H1 (cell line): Measurements from ENCODE around the gene PLPPR1. TPM values are rescaled to one million over a fixed set of nuclear protein-coding genes. Genes with fewer than 3 reads are reported as not detected.

Source experiments
- CTCF ChIA-PET: fragments of 300-600 bp; sonication (Branson Sonifier 250); formaldehyde crosslinking; loops from one replicate; lab custom pipeline; 2021; ENCODE audit not compliant: partially characterized antibody; lab: Charles Lee
- POLR2A ChIA-PET: fragments of 300-600 bp; sonication (Branson Sonifier 250); formaldehyde crosslinking; loops from one replicate; lab custom pipeline; 2021; ENCODE audit warnings: inconsistent platforms; ENCODE audit not compliant: partially characterized antibody; lab: Charles Lee
- DNase-seq, 2 experiments: peaks; one replicate each; pipeline versions ENCODE4 v3.0.0 to v3.0.0-alpha.2; 2010 to 2022; ENCODE audit warnings: low spot score in 2 of 2, low read depth in 1 of 2, mixed read lengths in 1 of 2
- FAIRE-seq: peaks from 2 replicates; lab custom pipeline; 2011; peaks lifted over from hg19 to GRCh38; lab: Jason Lieb, UNC
- H2AFZ ChIP-seq: 2 replicates; pipeline ENCODE4 v1.8.1; 2012; ENCODE audit warnings: low read length, inconsistent platforms
- H2AK5ac ChIP-seq: 2 replicates; pipeline ENCODE4 v1.6.1; 2013; ENCODE audit warnings: low read depth, low read length
- H2BK120ac ChIP-seq: replicated peaks from 2 replicates; pipeline ENCODE3; 2013; ENCODE audit warnings: low read depth, low read length, inconsistent platforms
- H2BK12ac ChIP-seq: 2 replicates; pipeline ENCODE4 v1.6.1; 2013; ENCODE audit warnings: low read depth, low read length
- H2BK15ac ChIP-seq: 2 replicates; pipeline ENCODE4 v1.6.1; 2013; ENCODE audit warnings: low read length
- H2BK20ac ChIP-seq: 2 replicates; pipeline ENCODE4 v1.6.1; 2013; ENCODE audit warnings: low read length
- H2BK5ac ChIP-seq: 2 replicates; pipeline ENCODE4 v1.6.1; 2013; ENCODE audit warnings: low read depth, low read length
- H3K14ac ChIP-seq: 2 replicates; pipeline ENCODE4 v1.6.1; 2013; ENCODE audit warnings: inconsistent platforms; ENCODE audit not compliant: insufficient read length
- H3K18ac ChIP-seq: 2 replicates; pipeline ENCODE4 v1.6.1; 2013; ENCODE audit warnings: low read length; ENCODE audit errors: extremely low read depth
- H3K23ac ChIP-seq: 2 replicates; pipeline ENCODE4 v1.6.1; 2013; ENCODE audit warnings: inconsistent platforms; ENCODE audit not compliant: insufficient read length
- H3K23me2 ChIP-seq: 2 replicates; pipeline ENCODE4 v1.6.1; 2013; ENCODE audit warnings: low read depth, low read length
- H3K27ac ChIP-seq: 2 replicates; pipeline ENCODE4 v1.6.1; 2011; ENCODE audit warnings: low read depth, low read length, inconsistent platforms
- H3K27me3 ChIP-seq, 4 experiments: replicated peaks in 1 of 4; 1 replicate in 1 of 4; 2 replicates in 3 of 4; pipeline versions ENCODE4 v1.6.1 to v1.8.1; 2011 to 2013; ENCODE audit warnings: low read length in 3 of 4, mild to moderate bottlenecking in 3 of 4, inconsistent platforms in 2 of 4, mixed read lengths in 2 of 4, moderate library complexity in 1 of 4; ENCODE audit not compliant: control insufficient read depth in 3 of 4, insufficient read depth in 3 of 4; ENCODE audit errors: extremely low read depth in 1 of 4
- H3K36me3 ChIP-seq, 4 experiments: 2 replicates each; pipeline versions ENCODE4 v1.6.1 to v1.8.1; 2011 to 2013; ENCODE audit warnings: mild to moderate bottlenecking in 4 of 4, low read length in 3 of 4, moderate library complexity in 2 of 4, control low read depth in 1 of 4, inconsistent platforms in 1 of 4; ENCODE audit not compliant: insufficient read depth in 4 of 4, control insufficient read depth in 2 of 4
- H3K4ac ChIP-seq: replicated peaks from 2 replicates; pipeline ENCODE3; 2013; ENCODE audit warnings: low read length, low read depth, mixed read lengths, inconsistent platforms; ENCODE audit not compliant: insufficient read length
- H3K4me1 ChIP-seq, 4 experiments: replicated peaks in 1 of 4; 1 replicate in 1 of 4; 2 replicates in 3 of 4; pipeline versions ENCODE4 v1.6.1 to v1.8.1; 2011 to 2013; ENCODE audit warnings: low read length in 3 of 4, inconsistent platforms in 2 of 4, mixed read lengths in 1 of 4; ENCODE audit not compliant: insufficient read depth in 4 of 4, control insufficient read depth in 3 of 4
- H3K4me2 ChIP-seq, 2 experiments: 2 replicates each; pipeline versions ENCODE4 v1.6.1 to v1.8.1; 2011 to 2013; ENCODE audit warnings: low read depth in 2 of 2, low read length in 2 of 2, control low read depth in 1 of 2, inconsistent platforms in 1 of 2, mild to moderate bottlenecking in 1 of 2; ENCODE audit not compliant: insufficient read depth in 1 of 2
- H3K4me3 ChIP-seq, 4 experiments: fragments of 200-600, 300-600 bp in 1 of 4; sonication (generic), shearing (Covaris generic), sonication (Bioruptor Twin) in 1 of 4; 2 replicates each; pipeline versions ENCODE4 v1.5.1 to v1.8.1; 2011 to 2016; ENCODE audit warnings: low read length in 4 of 4, low read depth in 3 of 4, control low read depth in 2 of 4, inconsistent platforms in 2 of 4, mild to moderate bottlenecking in 2 of 4, mixed read lengths in 1 of 4, moderate library complexity in 1 of 4; ENCODE audit not compliant: insufficient read depth in 2 of 4; ENCODE audit errors: extremely low read depth in 1 of 4
- H3K56ac ChIP-seq: replicated peaks from 2 replicates; pipeline ENCODE3; 2013; ENCODE audit warnings: low read depth, mild to moderate bottlenecking, mixed read lengths, low read length, inconsistent platforms; ENCODE audit not compliant: insufficient read length
- H3K79me1 ChIP-seq: 2 replicates; pipeline ENCODE4 v1.6.1; 2013; ENCODE audit warnings: low read depth, low read length, control low read depth
- H3K79me2 ChIP-seq, 2 experiments: 2 replicates each; pipeline versions ENCODE4 v1.6.1 to v1.8.1; 2012 to 2013; ENCODE audit warnings: low read length in 2 of 2, mild to moderate bottlenecking in 2 of 2, inconsistent platforms in 1 of 2; ENCODE audit not compliant: insufficient read depth in 2 of 2, control insufficient read depth in 1 of 2
- H3K9ac ChIP-seq, 4 experiments: replicated peaks in 1 of 4; 1 replicate in 1 of 4; 2 replicates in 3 of 4; pipeline versions ENCODE4 v1.6.1 to v1.8.1; 2011 to 2013; ENCODE audit warnings: low read depth in 3 of 4, low read length in 3 of 4, control low read depth in 2 of 4, mild to moderate bottlenecking in 2 of 4, moderate library complexity in 2 of 4, inconsistent platforms in 1 of 4; ENCODE audit errors: extremely low read depth in 1 of 4
- H3K9me3 ChIP-seq, 2 experiments: 2 replicates each; pipeline versions ENCODE4 v1.6.1 to v1.8.1; 2012 to 2013; ENCODE audit warnings: mild to moderate bottlenecking in 2 of 2, moderate library complexity in 2 of 2, control low read depth in 1 of 2, inconsistent platforms in 1 of 2, low read depth in 1 of 2, low read length in 1 of 2, mixed read lengths in 1 of 2; ENCODE audit not compliant: insufficient read depth in 2 of 2
- H4K20me1 ChIP-seq, 2 experiments: replicated peaks in 1 of 2; 2 replicates each; pipeline versions ENCODE3 to v1.8.1; 2011 to 2013; ENCODE audit warnings: inconsistent platforms in 2 of 2, low read length in 2 of 2, mild to moderate bottlenecking in 1 of 2; ENCODE audit not compliant: insufficient read depth in 2 of 2, control insufficient read depth in 1 of 2
- H4K5ac ChIP-seq: 2 replicates; pipeline ENCODE4 v1.6.1; 2013; ENCODE audit warnings: low read length, low read depth, mixed read lengths, inconsistent platforms; ENCODE audit not compliant: insufficient read length
- H4K8ac ChIP-seq: 2 replicates; pipeline ENCODE4 v1.8.0; 2013; ENCODE audit warnings: mild to moderate bottlenecking, moderate library complexity, low read length, inconsistent platforms; ENCODE audit not compliant: insufficient read depth; ENCODE audit errors: extremely low read depth
- H4K91ac ChIP-seq: replicated peaks from 2 replicates; pipeline ENCODE3; 2013; ENCODE audit warnings: low read length, mixed read lengths, inconsistent platforms; ENCODE audit not compliant: insufficient read length
- BACH1 ChIP-seq: IDR thresholded peaks from 2 replicates; pipeline ENCODE4 v1.6.1; 2012; ENCODE audit warnings: low read length, improper control_type of control experiment
- CTBP2 ChIP-seq: IDR thresholded peaks from 2 replicates; pipeline ENCODE4 v1.7.0; 2011; ENCODE audit warnings: borderline replicate concordance, mild to moderate bottlenecking, moderate library complexity, mixed read lengths, low read length; ENCODE audit not compliant: insufficient read depth, insufficient read length
- EGR1 ChIP-seq: IDR thresholded peaks from 2 replicates; pipeline ENCODE4 v1.6.1; 2011; ENCODE audit warnings: low read depth, low read length, borderline replicate concordance
- JUN ChIP-seq: IDR thresholded peaks from 2 replicates; pipeline ENCODE4 v1.6.1; 2011; ENCODE audit warnings: low read depth, mild to moderate bottlenecking, improper control_type of control experiment, low read length
- KDM1A ChIP-seq: fragments of 200-600, 300-600 bp; sonication (generic); IDR thresholded peaks from 2 replicates; pipeline ENCODE4 v1.7.1; 2016; ENCODE audit warnings: mild to moderate bottlenecking, low read length, borderline replicate concordance
- KDM5A ChIP-seq: fragments of 200-600 bp; IDR thresholded peaks from 2 replicates; pipeline ENCODE4 v1.7.1; 2012; ENCODE audit warnings: mild to moderate bottlenecking, low read length, inconsistent platforms, mixed read lengths
- RBBP5 ChIP-seq: IDR thresholded peaks from 2 replicates; pipeline ENCODE4 v1.7.1; 2012; ENCODE audit warnings: low read depth, mild to moderate bottlenecking, inconsistent platforms, low read length, moderate library complexity, borderline replicate concordance
- SP1 ChIP-seq: IDR thresholded peaks from 2 replicates; pipeline ENCODE4 v1.6.1; 2011; ENCODE audit warnings: low read depth, low read length
- YY1 ChIP-seq: IDR thresholded peaks from 2 replicates; pipeline ENCODE4 v1.6.1; 2011; ENCODE audit warnings: low read depth, mild to moderate bottlenecking, low read length
- ZNF274 ChIP-seq: IDR thresholded peaks from 2 replicates; pipeline ENCODE4 v1.7.0; 2012; ENCODE audit warnings: low read length, borderline replicate concordance; ENCODE audit errors: extremely low read depth
- polyA plus RNA-seq, 7 experiments: library from polyadenylated mRNA; depleted of rRNA in 3 of 7; stranded (reverse) in 5 of 7; unstranded in 2 of 7; fragments of >200 nt in 5 of 7; fragments of 200-250 nt in 2 of 7; gene quantifications; 1 replicate in 5 of 7; 2 replicates in 1 of 7; 4 replicates in 1 of 7; pipeline versions ENCODE4 v1.2.1 to v1.2.3, GENCODE V29; 2011 to 2013; ENCODE audit warnings: missing spikeins in 2 of 7, mixed read lengths in 2 of 7
- total RNA-seq: library from RNA; stranded (reverse); fragmentation: NEBNext Ultra II Directional; extraction: Animal tissue kit (Norgen Biotek cat#: 25700); gene quantifications from 2 replicates; pipeline ENCODE4 v1.2.1, GENCODE V29; 2021
- TF ChIP-seq, protein P1 (sequence below), 3 experiments: IDR thresholded peaks; 1 replicate in 2 of 3; 2 replicates in 1 of 3; pipeline versions ENCODE4 v1.5.1 to v1.6.1; 2011; ENCODE audit warnings: low read length in 3 of 3, mild to moderate bottlenecking in 3 of 3, inconsistent platforms in 2 of 3, low read depth in 1 of 3, moderate library complexity in 1 of 3; ENCODE audit not compliant: insufficient read depth in 1 of 3; ENCODE audit errors: control extremely low read depth in 1 of 3
- TF ChIP-seq, protein P2 (sequence below): IDR thresholded peaks from 2 replicates; pipeline ENCODE4 v1.6.1; 2011; ENCODE audit warnings: low read length, improper control_type of control experiment

Gene PLPPR1
- total and polyA plus RNA-seq, 2 of the 8 experiments (the other 6 are each of a cell fraction or from before 2014, with no cell fraction given): 1.4 to 1.8 TPM

- H3K79me2 ChIP-seq: no peaks in the 10 kb centered on the region
- H3K4me3 ChIP-seq: no peak overlapping the region
- no peak overlapping the region for H4K91ac ChIP-seq
- no peak overlapping the region for H3K9ac ChIP-seq
- no peaks in the 10 kb centered on the region for H3K23me2 ChIP-seq
- no peak overlapping the region for H3K4me2 ChIP-seq
- no peak overlapping the region for H2BK20ac ChIP-seq
- no peak overlapping the region for H3K18ac ChIP-seq
- no peak for TF ChIP-seq BACH1
- no peak for TF ChIP-seq RBBP5
- no peak for TF ChIP-seq EGR1
- TF ChIP-seq, protein P1, sequence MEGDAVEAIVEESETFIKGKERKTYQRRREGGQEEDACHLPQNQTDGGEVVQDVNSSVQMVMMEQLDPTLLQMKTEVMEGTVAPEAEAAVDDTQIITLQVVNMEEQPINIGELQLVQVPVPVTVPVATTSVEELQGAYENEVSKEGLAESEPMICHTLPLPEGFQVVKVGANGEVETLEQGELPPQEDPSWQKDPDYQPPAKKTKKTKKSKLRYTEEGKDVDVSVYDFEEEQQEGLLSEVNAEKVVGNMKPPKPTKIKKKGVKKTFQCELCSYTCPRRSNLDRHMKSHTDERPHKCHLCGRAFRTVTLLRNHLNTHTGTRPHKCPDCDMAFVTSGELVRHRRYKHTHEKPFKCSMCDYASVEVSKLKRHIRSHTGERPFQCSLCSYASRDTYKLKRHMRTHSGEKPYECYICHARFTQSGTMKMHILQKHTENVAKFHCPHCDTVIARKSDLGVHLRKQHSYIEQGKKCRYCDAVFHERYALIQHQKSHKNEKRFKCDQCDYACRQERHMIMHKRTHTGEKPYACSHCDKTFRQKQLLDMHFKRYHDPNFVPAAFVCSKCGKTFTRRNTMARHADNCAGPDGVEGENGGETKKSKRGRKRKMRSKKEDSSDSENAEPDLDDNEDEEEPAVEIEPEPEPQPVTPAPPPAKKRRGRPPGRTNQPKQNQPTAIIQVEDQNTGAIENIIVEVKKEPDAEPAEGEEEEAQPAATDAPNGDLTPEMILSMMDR (IDR thresholded peaks at IDR 0.05; ENCODE audit: control extremely low read depth in 1 of 3, insufficient read depth in 1 of 3, low read depth in 1 of 3, low read length in 3 of 3): no peak
- no peak for TF ChIP-seq JUN
- no peak for TF ChIP-seq YY1
- TF ChIP-seq SP1: no peak
- no peak for TF ChIP-seq CTBP2
- TF ChIP-seq, protein P2, sequence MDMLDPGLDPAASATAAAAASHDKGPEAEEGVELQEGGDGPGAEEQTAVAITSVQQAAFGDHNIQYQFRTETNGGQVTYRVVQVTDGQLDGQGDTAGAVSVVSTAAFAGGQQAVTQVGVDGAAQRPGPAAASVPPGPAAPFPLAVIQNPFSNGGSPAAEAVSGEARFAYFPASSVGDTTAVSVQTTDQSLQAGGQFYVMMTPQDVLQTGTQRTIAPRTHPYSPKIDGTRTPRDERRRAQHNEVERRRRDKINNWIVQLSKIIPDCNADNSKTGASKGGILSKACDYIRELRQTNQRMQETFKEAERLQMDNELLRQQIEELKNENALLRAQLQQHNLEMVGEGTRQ: no peak
- TF ChIP-seq KDM1A: no peak
- TF ChIP-seq KDM5A: no peak
- no peak for TF ChIP-seq ZNF274
- no peak overlapping the region for H2BK5ac ChIP-seq
- no peak overlapping the region for H3K4ac ChIP-seq
- ChIA-PET POLR2A (no interaction called here), CTCF (no interaction called here)
- FAIRE-seq (no peak), DNase-seq (no peak)
- no peak overlapping the region for H2BK12ac ChIP-seq
- H4K20me1 ChIP-seq: no peaks in the 10 kb centered on the region
- H3K79me1 ChIP-seq: no peaks in the 10 kb centered on the region
- no peak overlapping the region for H3K56ac ChIP-seq
- no peak overlapping the region for H2BK15ac ChIP-seq
- H2BK120ac ChIP-seq: no peak overlapping the region
- no peaks in the 10 kb centered on the region for H3K4me1 ChIP-seq
- H3K27me3 ChIP-seq: no peaks in the 10 kb centered on the region
- H2AK5ac ChIP-seq: no peak overlapping the region
- H3K14ac ChIP-seq: no peak overlapping the region
- H3K36me3 ChIP-seq: no peaks in the 10 kb centered on the region
- H3K27ac ChIP-seq: no peak overlapping the region
- no peaks in the 10 kb centered on the region for H3K9me3 ChIP-seq
- no peak overlapping the region for H3K23ac ChIP-seq
- no peak overlapping the region for H4K8ac ChIP-seq
- H2AFZ ChIP-seq: no peak overlapping the region
- H4K5ac ChIP-seq: no peak overlapping the region
Observed at GRCh38 chr9:101360647-101361046, 332.1 kb downstream of the PLPPR1 start.
